Astrocyte (in vitro differentiated cells and primary cell): ENCODE measurements around the gene TERT. TPM values are rescaled to one million over a fixed set of nuclear protein-coding genes. Genes with fewer than 3 reads are reported as not detected.

Experiments
- DNase-seq: peaks from one replicate; pipeline ENCODE4 v3.0.0-alpha.2; 2010; ENCODE audit warnings: low read depth
- FAIRE-seq: peaks from 2 replicates; lab custom pipeline; 2011; peaks lifted over from hg19 to GRCh38; lab: Jason Lieb, UNC
- H2AFZ ChIP-seq: 2 replicates; pipeline ENCODE4 v1.6.0; 2012; ENCODE audit warnings: low read depth, low read length, inconsistent platforms
- H3K27ac ChIP-seq: 2 replicates; pipeline ENCODE4 v1.5.1; 2011; ENCODE audit warnings: low read depth, low read length, inconsistent platforms
- H3K27me3 ChIP-seq: 2 replicates; pipeline ENCODE4 v1.6.0; 2011; ENCODE audit warnings: low read length, inconsistent platforms; ENCODE audit not compliant: insufficient read depth
- H3K36me3 ChIP-seq: 2 replicates; pipeline ENCODE4 v1.5.1; 2011; ENCODE audit warnings: low read length, inconsistent platforms; ENCODE audit not compliant: insufficient read depth
- H3K4me1 ChIP-seq: 2 replicates; pipeline ENCODE4 v1.5.1; 2011; ENCODE audit warnings: low read length, inconsistent platforms; ENCODE audit not compliant: insufficient read depth
- H3K4me2 ChIP-seq: 2 replicates; pipeline ENCODE4 v1.6.0; 2012; ENCODE audit warnings: low read length, inconsistent platforms
- H3K4me3 ChIP-seq: 2 replicates; pipeline ENCODE4 v1.5.1; 2011; ENCODE audit warnings: low read depth, mild to moderate bottlenecking, low read length, inconsistent platforms; ENCODE audit not compliant: insufficient read depth
- H3K79me2 ChIP-seq: 2 replicates; pipeline ENCODE4 v1.6.0; 2012; ENCODE audit warnings: mild to moderate bottlenecking, low read length, inconsistent platforms; ENCODE audit not compliant: insufficient read depth
- H3K9ac ChIP-seq: 2 replicates; pipeline ENCODE4 v1.6.0; 2012; ENCODE audit warnings: mild to moderate bottlenecking, low read length, inconsistent platforms
- H3K9me3 ChIP-seq: 2 replicates; pipeline ENCODE4 v1.5.1; 2012; ENCODE audit warnings: low read depth, mild to moderate bottlenecking, low read length, inconsistent platforms; ENCODE audit not compliant: insufficient read depth
- H4K20me1 ChIP-seq: 2 replicates; pipeline ENCODE4 v1.6.0; 2012; ENCODE audit warnings: low read length, inconsistent platforms; ENCODE audit not compliant: insufficient read depth
- H3K27ac Mint-ChIP-seq: one replicate; pipeline ENCODE4 v1.8.0; 2021; ENCODE audit warnings: mild to moderate bottlenecking, mixed read lengths; ENCODE audit not compliant: unreplicated experiment
- H3K27me3 Mint-ChIP-seq: one replicate; pipeline ENCODE4 v1.8.0; 2021; ENCODE audit warnings: low read depth, mixed read lengths; ENCODE audit not compliant: unreplicated experiment
- H3K36me3 Mint-ChIP-seq: one replicate; pipeline ENCODE4 v1.8.0; 2021; ENCODE audit warnings: low read depth, mixed read lengths; ENCODE audit not compliant: unreplicated experiment
- H3K4me1 Mint-ChIP-seq: one replicate; pipeline ENCODE4 v1.8.0; 2021; ENCODE audit warnings: low read depth, mixed read lengths; ENCODE audit not compliant: unreplicated experiment
- H3K4me3 Mint-ChIP-seq: one replicate; pipeline ENCODE4 v1.8.0; 2021; ENCODE audit warnings: mild to moderate bottlenecking, moderate library complexity, mixed read lengths; ENCODE audit not compliant: unreplicated experiment
- H3K9me3 Mint-ChIP-seq: one replicate; pipeline ENCODE4 v1.8.0; 2021; ENCODE audit warnings: mild to moderate bottlenecking, mixed read lengths; ENCODE audit not compliant: unreplicated experiment
- EZH2 ChIP-seq: IDR thresholded peaks from 2 replicates; pipeline ENCODE4 v1.6.1; 2012; ENCODE audit warnings: mild to moderate bottlenecking, low read length, inconsistent platforms; ENCODE audit not compliant: insufficient read depth
- total RNA-seq: library from RNA; stranded (reverse); gene quantifications from 2 replicates; pipeline ENCODE4 v1.2.1, GENCODE V29; 2021
- TF ChIP-seq, protein P1 (sequence below): IDR thresholded peaks from 2 replicates; pipeline ENCODE4 v1.5.1; 2011; ENCODE audit warnings: low read depth, mild to moderate bottlenecking, inconsistent platforms, low read length, moderate library complexity; ENCODE audit not compliant: insufficient read depth

TERT gene
- total RNA-seq, 1 donor from 2014 or later, result 0.50 TPM

DNA sequence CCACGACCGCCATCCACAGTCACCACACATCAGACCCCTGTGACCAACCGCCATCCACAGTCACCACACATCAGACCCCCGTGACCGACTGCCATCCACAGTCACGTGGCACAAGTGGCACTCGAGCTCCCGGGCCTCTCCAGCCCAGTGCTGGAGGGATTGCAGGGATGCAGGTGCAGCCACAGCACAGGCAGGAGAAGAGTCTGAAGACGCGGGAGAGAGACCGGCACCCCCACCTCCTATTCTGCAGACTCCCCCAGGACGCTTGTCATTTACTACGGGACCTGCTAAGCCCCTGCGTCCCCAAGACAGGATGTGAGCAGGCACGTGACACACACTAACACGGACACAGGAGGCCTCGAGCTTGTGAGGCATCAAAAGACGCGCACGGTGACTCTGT, 21.1 kb downstream of the TERT start:
- Histone ChIP-seq H3K4me3 (no peak overlapping the region), H4K20me1 (no peaks in the 10 kb centered on the region), H3K4me1 (no peaks in the 10 kb centered on the region), H3K9ac (no peak overlapping the region), H3K36me3 (no peaks in the 10 kb centered on the region), H3K79me2 (no peaks in the 10 kb centered on the region), H3K27me3 (no peaks in the 10 kb centered on the region), H3K4me2 (no peak overlapping the region), H3K9me3 (peaks cover 10% of the 10 kb centered on the region), H3K27ac (no peak overlapping the region), H2AFZ (no peak overlapping the region)
- no peak overlapping the region for H3K4me3 Mint-ChIP-seq
- H3K27ac Mint-ChIP-seq, result no peak overlapping the region
- no peaks in the 10 kb centered on the region for H3K9me3 Mint-ChIP-seq
- H3K27me3 Mint-ChIP-seq, result peaks cover 5% of the 10 kb centered on the region
- TF ChIP-seq EZH2, result no peak
- TF ChIP-seq, protein P1, sequence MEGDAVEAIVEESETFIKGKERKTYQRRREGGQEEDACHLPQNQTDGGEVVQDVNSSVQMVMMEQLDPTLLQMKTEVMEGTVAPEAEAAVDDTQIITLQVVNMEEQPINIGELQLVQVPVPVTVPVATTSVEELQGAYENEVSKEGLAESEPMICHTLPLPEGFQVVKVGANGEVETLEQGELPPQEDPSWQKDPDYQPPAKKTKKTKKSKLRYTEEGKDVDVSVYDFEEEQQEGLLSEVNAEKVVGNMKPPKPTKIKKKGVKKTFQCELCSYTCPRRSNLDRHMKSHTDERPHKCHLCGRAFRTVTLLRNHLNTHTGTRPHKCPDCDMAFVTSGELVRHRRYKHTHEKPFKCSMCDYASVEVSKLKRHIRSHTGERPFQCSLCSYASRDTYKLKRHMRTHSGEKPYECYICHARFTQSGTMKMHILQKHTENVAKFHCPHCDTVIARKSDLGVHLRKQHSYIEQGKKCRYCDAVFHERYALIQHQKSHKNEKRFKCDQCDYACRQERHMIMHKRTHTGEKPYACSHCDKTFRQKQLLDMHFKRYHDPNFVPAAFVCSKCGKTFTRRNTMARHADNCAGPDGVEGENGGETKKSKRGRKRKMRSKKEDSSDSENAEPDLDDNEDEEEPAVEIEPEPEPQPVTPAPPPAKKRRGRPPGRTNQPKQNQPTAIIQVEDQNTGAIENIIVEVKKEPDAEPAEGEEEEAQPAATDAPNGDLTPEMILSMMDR, result no peak
- no peak for DNase-seq
- no peak for FAIRE-seq
- H3K4me1 Mint-ChIP-seq, result no peaks in the 10 kb centered on the region
- no peaks in the 10 kb centered on the region for H3K36me3 Mint-ChIP-seq

DNA sequence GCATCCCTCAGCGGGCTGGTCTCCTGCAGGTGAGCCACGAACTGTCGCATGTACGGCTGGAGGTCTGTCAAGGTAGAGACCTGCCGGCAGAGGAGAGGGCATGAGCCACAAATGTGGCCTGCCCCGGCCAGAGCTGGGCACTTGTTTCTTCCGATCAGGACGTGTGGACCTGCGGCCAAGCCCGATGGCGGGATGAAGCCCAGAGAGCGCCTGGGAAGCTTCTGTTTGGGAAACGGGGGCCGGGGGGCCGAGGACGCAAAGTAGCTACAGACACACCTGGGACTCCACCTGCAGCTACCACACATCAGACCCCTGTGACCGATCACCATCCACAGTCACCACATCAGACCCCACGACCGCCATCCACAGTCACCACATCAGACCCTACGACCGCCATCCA, 22.7 kb downstream of the TERT start:
- Histone ChIP-seq H3K27me3 (no peaks in the 10 kb centered on the region), H3K4me2 (no peak overlapping the region), H3K9ac (no peak overlapping the region), H3K4me1 (no peaks in the 10 kb centered on the region), H2AFZ (no peak overlapping the region), H3K36me3 (no peaks in the 10 kb centered on the region), H3K4me3 (no peak overlapping the region), H3K27ac (no peak overlapping the region), H3K79me2 (no peaks in the 10 kb centered on the region), H3K9me3 (peaks cover 10% of the 10 kb centered on the region), H4K20me1 (no peaks in the 10 kb centered on the region)
- no peak overlapping the region for H3K4me3 Mint-ChIP-seq
- FAIRE-seq (no peak), DNase-seq (no peak)
- no peaks in the 10 kb centered on the region for H3K9me3 Mint-ChIP-seq
- H3K27me3 Mint-ChIP-seq, result peaks cover 5% of the 10 kb centered on the region
- TF ChIP-seq, protein P1, result no peak
- no peak for TF ChIP-seq EZH2
- H3K27ac Mint-ChIP-seq, result no peak overlapping the region
- H3K4me1 Mint-ChIP-seq, result no peaks in the 10 kb centered on the region
- H3K36me3 Mint-ChIP-seq, result no peaks in the 10 kb centered on the region

DNA sequence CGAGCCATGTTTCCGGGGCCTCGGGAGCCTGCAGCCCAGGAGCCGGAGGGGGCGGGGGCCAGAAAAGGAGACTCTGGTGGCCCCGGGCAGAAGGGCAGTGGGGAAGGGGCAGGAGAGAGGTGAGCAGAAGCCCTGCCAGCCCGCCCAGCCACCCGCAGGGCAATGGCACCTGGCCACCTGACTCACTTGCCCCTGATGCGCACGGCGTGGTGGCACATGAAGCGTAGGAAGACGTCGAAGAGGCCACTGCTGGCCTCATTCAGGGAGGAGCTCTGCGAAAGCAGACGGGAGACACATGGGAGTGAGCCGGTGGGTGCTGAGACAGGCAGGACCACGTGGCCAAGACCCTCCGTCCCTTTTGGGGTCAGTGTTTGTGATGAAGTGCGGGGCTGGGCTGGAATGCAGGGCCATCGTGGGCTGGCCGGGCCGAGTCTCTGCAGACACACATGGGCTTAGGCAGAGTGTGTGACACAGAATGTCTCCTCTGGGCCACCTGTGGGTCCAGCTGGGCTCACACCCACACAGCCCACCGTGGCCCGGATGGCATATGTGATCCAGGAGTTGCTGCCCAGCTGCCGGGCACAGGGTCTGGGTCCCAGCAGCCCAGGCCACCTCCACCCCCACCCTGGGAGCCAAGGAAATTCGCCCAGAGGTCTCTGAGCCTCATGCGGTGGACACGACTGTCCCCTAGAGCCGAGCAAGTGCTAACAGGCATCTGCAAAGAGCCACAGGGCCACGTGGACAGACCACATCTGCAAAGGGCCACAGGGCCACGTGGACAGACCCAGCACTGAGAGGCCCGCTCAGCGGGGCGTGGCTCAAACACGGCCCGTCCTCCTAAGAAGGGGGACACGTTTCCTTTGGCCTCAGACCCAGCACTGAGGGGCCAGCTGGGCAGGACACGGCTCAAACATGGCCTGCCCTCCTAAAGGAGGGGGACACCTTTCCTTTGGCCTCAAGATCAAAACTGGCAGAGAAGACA, 23.6 kb downstream of the TERT start:
- H3K4me1 Mint-ChIP-seq, result no peaks in the 10 kb centered on the region
- H3K4me3 ChIP-seq, result no peak overlapping the region
- no peak overlapping the region for H2AFZ ChIP-seq
- no peak overlapping the region for H3K27ac Mint-ChIP-seq
- no peaks in the 10 kb centered on the region for H3K79me2 ChIP-seq
- no peak overlapping the region for H3K9ac ChIP-seq
- no peaks in the 10 kb centered on the region for H3K27me3 ChIP-seq
- H3K9me3 Mint-ChIP-seq, result no peaks in the 10 kb centered on the region
- H4K20me1 ChIP-seq, result no peaks in the 10 kb centered on the region
- no peak overlapping the region for H3K27ac ChIP-seq
- peaks cover 4% of the 10 kb centered on the region for H3K27me3 Mint-ChIP-seq
- no peaks in the 10 kb centered on the region for H3K4me1 ChIP-seq
- H3K36me3 Mint-ChIP-seq, result no peaks in the 10 kb centered on the region
- no peak for FAIRE-seq
- DNase-seq, result no peak
- TF ChIP-seq, protein P1, result no peak
- TF ChIP-seq EZH2, result no peak
- H3K9me3 ChIP-seq, result peaks cover 10% of the 10 kb centered on the region
- no peak overlapping the region for H3K4me3 Mint-ChIP-seq
- no peak overlapping the region for H3K4me2 ChIP-seq
- no peaks in the 10 kb centered on the region for H3K36me3 ChIP-seq
